ENCODE results near the gene SYT10.

DNA sequence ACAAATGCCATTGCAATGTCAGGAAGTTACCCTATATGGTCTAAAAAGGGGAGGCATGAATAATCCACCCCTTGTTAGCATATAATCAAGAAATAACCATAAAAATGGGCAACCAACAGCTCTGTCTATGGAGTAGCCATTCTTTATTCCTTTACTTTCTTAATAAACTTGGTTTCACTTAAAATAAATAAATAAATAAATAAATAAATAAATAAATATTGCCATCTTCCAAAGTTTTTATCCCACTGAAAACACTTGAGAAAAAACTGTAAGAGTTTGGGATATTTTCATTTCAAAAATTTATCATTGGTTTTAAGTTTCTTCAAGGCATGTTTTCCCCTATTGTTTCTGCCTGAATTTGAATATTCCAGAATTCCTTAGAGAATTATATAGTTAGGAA lies 89.8 kb downstream of the SYT10 start:
- TF ChIP-seq, protein P1, sequence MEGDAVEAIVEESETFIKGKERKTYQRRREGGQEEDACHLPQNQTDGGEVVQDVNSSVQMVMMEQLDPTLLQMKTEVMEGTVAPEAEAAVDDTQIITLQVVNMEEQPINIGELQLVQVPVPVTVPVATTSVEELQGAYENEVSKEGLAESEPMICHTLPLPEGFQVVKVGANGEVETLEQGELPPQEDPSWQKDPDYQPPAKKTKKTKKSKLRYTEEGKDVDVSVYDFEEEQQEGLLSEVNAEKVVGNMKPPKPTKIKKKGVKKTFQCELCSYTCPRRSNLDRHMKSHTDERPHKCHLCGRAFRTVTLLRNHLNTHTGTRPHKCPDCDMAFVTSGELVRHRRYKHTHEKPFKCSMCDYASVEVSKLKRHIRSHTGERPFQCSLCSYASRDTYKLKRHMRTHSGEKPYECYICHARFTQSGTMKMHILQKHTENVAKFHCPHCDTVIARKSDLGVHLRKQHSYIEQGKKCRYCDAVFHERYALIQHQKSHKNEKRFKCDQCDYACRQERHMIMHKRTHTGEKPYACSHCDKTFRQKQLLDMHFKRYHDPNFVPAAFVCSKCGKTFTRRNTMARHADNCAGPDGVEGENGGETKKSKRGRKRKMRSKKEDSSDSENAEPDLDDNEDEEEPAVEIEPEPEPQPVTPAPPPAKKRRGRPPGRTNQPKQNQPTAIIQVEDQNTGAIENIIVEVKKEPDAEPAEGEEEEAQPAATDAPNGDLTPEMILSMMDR (IDR thresholded peaks at IDR 0.05) = no peak
- TF ChIP-seq POLR2A (IDR thresholded peaks at IDR 0.05) = no peak
